NCI-H748 (cell line): ENCODE data around the gene ZNF774.
A peak's percentile ranks its signal among the peaks of the same experiment; 100 is the strongest.
"Not testable (repeated sequence)": the region's sequence is repeated elsewhere in the genome, so short reads cannot be mapped to it uniquely, and the experiment has no call there.

Experiments used
- DNase-seq: peaks from one replicate; lab custom pipeline; 2025; ENCODE audit not compliant: unreplicated experiment; lab: John Stamatoyannopoulos, UW

Gene ZNF774

DNA sequence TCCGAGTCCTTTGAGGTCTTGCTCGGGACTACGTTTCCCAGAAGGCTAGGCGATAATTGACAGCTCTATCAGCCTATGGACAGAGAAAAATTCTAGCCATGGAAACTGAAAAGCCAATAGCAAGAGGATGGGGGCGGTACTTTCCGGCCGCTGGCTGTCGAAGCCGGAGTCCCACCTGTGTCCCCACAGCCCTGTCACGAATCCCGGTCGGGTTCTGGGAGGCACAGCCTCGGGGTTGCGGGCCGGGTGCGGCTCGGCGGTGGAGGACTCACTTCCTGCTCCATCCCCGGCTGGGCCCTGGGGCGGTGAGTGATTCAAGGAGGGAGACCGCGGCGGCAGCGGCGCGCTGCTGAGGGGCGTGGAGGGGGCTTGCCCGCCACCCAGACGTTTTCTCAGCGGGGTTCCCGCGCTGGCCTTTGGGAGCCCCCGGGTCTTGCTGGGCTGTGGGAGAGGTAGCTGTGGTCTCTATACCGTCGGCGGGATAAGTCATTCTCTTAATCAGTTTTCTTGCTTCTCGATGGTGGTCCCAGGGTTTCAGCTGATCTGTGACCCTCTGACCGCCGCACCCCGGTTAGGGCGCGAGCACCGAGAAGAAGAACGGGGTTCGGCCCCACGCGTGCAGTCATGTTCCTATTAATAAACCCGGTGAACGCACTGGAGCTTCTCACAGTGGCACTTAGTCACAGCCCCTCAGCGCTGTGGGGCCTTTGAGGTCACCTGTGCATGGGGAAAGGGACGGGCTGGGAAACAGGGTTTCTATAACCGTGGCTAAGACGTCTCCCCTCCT, at the start of gene ZNF774:
TSS of gene ZNF774 (plus strand) at position 178 of the 787 bp plus-strand sequence. CDS start 2,377 bp downstream, outside the sequence.
- peak; percentile 92 for DNase-seq

DNA sequence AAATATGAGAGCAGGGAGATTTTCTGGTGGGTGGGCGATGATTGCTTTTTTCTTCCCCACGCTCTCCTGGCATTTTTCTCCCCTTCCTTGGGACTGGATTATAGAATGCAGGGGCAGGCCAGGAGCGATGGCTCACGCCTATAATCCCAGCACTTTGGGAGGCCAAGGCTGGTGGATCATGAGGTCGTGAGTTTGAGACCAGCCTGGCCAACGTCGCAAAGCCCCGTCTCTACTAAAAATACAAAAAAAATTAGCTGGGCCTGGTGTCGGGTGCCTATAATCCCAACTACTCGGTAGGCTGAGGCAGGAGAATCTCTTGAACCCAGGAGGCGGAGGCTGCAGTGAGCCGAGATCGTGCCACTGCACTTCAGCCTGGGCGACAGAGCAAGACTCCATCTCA, 46.7 kb upstream of the ZNF774 start:
- not testable (repeated sequence) for DNase-seq

DNA sequence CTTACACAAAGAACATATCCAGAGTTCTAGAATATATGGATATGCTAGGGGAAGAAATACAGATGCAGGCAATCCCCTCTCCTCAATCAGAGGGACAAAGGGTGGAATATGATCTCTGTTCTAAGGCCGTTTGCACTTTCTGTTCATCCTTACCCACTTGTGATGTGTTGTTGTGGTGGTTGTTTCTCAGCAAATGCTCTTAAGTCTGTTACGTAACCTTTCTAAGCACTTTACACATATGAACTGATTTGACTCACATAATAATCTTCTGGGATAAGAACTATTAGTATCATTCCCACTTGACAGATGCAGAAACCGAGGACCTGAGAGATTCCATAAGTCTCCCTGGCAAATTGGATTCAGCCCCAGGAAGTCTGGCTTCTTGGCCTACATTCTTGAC, 46.2 kb upstream of the ZNF774 start:
- DNase-seq: no peak

DNA sequence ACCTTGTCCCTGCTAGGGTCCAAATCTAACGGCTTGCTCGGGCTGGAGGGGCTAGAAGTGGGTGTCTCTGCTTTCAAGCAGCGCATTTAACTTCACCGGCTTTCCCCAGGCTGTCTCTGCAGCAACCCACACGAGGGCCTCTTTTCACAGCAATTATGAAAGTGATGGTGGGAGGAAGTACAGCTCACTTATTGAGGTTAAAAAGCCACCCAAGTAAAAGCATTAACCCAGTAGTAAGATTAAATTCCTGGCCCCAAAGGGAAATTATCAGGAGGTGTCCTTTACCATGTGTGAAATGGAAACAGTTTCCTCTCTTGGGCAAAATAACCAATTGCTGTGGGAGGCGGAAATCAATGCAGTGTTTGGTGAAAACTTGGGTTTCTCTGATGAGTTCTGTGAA, 45.5 kb upstream of the ZNF774 start:
- no peak for DNase-seq

GRCh38 chr15:90307661-90308060, 44.4 kb upstream of the ZNF774 start:
- DNase-seq: no peak

- DNase-seq: no peak
Measured at GRCh38 chr15:90309020-90309419, 43.1 kb upstream of the ZNF774 start.

DNA sequence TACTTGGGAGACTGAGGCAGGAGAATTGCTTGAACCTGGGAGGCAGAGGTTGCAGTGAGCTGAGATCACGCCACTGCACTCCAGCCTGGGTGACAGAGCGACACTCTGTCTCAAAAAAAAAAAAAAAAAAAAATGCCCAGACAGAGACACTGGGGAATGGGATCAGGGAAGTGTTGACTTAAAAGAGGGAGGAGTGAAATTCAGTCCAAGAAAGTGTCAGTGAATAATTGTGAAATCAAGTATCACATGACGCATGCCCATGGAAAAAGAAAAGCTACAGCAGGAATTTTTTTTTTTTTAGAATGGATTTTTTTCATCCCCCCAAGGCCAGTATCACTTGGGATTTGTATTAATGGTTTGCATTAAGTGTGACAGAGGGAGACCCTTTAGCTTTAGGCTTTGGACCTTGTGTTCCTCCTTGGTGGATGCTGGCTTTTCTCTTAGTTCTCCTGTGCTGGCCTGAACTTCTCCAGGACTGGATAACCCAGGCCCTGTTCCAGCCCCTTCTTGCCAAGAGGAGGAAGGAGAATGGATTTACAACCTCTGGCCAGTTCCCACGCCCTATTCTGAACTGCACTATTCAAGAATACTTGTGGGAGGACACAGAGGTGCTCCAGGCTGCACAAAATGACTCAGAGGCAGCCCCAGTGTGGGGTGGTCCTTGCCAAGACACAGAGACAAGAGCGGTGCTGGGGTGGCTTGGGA, 36.7 kb upstream of the ZNF774 start:
- no peak for DNase-seq

DNA sequence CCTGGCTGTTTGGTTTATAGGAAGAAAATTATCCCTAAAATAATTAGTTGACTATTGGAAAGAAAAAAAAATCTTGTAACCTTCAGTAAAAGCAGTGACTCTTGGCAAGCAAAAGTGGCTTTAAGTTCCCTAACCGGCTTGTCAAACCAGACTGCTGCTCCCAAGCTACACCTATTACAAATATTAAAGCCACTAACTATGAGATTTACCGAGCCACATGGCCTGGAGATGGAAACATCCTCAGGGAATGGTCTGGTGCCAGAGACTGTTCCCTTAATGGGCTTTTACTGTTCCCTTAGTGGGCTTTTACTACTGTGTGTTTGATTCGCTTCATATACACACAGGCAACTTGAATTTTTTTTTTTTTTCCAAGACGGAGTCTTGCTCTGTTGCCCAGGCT, 35.9 kb upstream of the ZNF774 start:
- no peak for DNase-seq

DNA sequence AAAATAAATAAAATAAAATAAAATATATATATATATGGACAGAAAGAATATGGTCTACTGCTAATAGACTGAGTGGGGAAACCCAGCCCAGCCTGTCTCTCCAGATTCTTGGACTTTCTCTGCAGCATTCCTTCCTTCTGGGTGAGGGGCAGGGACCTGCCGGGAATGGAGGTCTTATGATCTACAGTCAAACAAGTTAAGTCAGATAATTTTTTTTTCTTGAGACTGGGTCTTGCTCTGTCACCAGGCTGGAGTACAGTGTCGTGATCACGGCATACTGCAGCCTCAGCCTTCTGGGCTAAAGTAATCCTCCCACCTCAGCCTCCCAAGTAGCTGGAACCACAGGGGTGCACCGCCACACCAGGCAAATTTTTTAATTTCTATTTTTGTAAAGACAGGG, 33.5 kb upstream of the ZNF774 start:
- no peak for DNase-seq

DNA sequence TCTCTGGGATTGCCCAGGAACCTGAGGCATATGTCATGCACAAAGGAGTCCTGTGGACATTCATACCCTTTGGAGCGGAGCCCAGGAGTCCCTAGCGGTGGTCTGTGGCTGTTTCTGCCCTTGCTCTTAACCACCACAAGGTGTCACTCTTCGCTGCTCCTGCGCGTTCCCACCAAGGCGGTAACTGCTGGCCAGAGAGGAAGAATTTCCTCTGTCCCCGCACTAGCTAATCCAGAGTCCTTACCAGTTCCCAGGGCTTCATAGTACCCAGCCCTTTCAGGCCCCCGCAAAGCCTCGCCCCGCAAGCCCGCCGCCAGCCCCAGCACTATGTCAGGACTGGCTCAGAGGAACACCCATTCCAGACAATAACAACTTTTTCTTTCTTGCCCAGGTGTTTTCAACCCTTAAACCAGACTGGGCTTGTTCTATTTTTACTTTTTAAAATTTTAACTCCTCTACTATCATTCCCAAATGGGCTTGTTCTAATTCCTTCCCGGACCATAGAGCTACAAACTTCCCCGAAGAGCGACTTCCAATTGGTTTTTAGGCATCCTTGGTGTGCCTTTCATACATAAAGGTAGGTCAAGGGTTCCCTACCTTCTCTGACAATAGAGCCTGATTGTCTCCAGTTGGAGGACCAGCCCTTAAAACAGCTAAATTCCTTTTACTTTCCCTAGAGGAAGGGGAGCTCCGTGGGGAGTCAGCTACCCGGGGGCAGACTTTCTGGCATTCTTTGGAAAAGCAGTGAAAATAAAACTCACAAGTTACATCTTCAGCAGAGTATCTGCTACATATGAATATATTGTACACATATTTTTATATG, 31.8 kb upstream of the ZNF774 start:
- peak; percentile 74 for DNase-seq

DNA sequence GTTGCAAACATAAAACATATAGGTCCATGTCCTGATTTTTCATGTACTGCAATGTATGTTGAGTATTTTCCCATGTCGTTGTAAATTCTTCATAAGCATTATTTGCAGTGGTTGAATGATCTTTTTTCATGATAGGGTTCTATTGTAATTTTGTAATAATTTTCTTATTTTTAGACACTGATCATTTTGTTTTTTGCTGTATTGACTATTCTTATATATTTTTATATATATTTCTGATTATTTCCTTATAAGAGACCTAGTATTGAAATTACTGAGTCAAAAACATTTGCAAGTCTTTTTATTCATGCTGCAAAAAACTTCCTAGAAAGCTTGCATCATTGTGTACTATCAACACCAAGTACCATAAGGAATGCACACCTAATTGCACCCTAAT, 31.2 kb upstream of the ZNF774 start:
- DNase-seq: no peak

DNA sequence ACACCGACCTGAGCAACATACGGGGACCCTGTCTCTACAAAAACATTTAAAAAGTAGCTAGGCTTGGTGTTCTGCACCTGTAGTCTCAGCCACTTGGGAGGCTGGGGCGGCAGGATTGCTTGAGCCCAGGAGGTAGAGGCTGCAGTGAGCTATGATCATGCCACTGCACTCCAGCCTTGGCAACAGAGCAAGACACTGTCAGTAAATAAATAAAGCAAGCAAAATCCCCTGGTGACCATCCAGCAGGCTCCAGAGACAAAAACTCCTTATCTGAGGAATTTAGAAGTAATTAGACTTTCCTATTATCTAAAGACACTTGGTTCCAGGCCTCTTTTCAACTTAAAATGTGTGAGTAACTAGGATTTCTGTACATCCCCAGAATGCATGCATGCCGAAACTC, 29.5 kb upstream of the ZNF774 start:
- DNase-seq: no peak

DNA sequence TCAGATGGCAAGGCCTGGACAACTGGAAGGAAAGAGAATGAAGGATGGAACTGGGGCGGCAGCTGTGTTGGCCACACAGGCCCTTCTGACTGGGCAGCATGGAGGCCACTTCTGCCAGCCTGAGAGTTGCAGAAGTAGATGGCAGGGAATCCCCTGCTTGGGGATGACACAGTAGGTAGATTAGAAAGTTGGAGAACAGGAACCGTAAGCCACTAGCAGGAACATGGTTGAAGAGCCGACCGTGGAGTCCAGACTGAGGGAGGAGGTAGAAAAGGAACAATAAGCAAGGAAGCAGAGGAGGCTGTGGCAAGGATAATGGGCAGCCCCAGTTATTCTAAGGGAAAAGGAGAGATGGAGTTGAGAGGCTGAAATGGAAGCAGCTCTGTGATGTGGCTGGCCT, 26.4 kb upstream of the ZNF774 start:
- DNase-seq: no peak

- no peak for DNase-seq
Measured at GRCh38 chr15:90326441-90326840, 25.6 kb upstream of the ZNF774 start.

DNA sequence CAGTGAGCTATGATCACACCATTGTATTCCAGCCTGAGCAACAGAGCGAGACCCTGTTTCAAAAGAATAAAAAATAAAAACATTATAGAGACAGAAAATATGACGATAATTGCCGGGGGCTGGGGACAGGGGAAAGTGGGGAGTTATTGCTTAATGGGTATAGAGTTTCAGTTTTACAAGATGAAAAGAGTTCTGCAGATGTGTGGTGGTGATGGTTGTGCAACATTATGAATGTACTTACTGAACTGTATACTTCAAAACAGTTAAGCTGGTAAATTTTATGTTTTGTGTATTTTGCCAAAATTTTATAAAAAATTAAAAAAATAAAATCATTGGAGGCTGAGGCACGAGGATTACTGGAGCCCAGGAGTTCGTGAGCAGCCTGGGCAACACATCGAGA, 24.8 kb upstream of the ZNF774 start:
- no peak for DNase-seq

DNA sequence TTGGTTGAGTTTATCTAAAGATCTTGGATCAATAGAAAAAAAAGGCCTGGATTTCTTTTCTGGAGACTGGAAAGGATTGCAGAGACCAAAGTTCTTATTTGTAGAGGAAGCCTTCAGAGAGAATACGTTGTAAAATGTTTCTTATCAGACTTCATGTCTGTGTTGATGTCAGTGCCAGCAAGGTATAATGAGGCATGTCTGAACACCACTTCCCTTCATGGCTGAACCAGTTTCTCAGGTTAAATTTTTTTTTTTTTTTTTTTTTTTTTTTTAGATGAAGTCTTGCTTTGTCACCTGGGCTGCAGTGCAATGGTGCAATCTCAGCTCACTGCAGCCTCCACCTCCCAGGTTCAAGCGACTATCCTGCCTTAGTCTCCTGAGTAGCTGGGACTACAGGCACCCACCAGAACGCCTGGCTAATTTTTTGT, 17.8 kb upstream of the ZNF774 start:
- DNase-seq: no peak

- no peak for DNase-seq
Measured at GRCh38 chr15:90336705-90337141, 15.4 kb upstream of the ZNF774 start.

DNA sequence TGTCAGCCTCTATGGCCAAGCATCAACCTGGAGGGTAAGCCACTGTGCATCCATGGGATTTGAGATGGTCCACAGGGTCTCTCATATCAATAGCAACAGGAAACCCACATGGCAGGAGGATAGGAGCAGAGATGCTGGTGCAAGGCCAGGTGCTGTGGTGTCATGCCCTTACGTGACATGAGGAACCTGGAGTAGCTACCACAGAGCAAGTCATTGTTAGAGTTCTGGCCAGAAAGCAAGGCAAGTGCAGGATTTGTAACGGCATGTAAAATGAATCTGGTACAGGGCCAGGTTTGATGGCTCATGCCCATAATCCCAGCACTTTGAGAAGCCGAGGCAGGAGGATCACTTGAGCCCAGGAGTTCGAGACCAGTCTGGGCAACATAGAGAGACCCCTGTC, 14.8 kb upstream of the ZNF774 start:
- no peak for DNase-seq

DNA sequence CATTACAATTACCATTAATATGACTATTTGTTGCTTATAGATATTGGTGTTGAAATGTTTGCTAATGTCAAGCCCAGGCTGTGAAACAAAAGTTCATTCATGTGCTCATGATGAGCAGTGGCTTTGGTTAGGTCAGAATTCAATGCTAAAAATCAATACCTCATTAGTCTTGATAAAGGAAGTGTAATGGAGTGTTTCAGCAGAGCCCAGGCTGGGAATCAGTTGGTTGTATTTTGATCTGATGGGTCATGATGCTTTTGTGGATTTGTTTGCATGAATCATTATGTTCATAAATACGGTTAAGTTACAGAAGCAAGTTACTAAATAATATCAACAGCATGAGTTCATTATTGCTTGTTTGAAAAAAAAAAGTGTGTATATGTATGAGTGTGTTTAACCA, 13.6 kb upstream of the ZNF774 start:
- no peak for DNase-seq

DNA sequence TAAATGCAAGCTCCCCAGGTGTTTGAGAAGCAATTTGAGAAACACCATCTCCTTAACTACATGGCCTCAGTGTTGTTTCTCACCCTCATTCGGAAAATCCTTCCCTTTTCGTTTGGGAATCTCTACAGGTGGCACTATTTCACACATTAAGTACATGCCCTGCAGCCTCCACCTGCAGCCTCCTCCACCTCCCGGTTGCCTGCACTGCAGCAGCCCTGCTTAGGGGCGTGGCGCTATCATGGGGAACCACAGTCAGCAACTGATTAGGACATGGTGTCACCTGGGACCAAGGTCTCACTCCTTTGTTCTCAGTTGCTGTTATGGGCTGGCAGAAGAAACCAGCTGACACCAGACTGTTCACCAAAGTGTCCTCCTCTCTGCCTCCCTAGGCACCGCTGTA, 11.7 kb upstream of the ZNF774 start:
- peak; percentile 66 for DNase-seq

DNA sequence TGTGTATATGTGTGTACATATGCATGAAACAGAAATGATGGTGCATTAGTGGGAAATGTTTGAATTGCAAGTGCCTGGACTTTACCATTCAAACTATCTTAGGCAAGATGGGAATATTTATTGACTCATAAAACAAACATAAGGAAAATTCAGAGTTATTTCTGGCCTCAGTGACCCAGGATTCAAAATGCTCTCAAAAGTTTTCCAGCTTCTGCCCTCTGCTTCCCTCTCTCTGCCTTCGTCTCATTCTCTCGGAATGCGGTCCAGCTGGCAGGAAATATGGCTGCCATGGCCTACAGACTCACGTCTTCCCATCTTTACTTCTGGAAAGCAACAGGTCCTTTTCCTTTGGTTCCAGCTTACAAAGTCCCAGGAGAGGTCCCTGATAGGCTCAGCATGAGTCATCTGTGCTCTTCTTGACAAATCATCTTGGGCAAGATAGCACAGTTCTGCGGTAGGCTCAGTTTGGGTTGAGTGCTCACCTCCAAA, 8.7 kb upstream of the ZNF774 start:
- no peak for DNase-seq
